H1 (cell line): ENCODE data around the gene HRH4. TPM values are rescaled to one million over a fixed set of nuclear protein-coding genes. Genes with fewer than 3 reads are reported as not detected.

Experiments
- CTCF ChIA-PET: fragments of 300-600 bp; sonication (Branson Sonifier 250); formaldehyde crosslinking; loops from one replicate; lab custom pipeline; 2021; ENCODE audit not compliant: partially characterized antibody; lab: Charles Lee
- POLR2A ChIA-PET: fragments of 300-600 bp; sonication (Branson Sonifier 250); formaldehyde crosslinking; loops from one replicate; lab custom pipeline; 2021; ENCODE audit warnings: inconsistent platforms; ENCODE audit not compliant: partially characterized antibody; lab: Charles Lee
- DNase-seq, 2 experiments: peaks; one replicate each; pipeline versions ENCODE4 v3.0.0 to v3.0.0-alpha.2; 2010 to 2022; ENCODE audit warnings: low spot score in 2 of 2, low read depth in 1 of 2, mixed read lengths in 1 of 2
- FAIRE-seq: peaks from 2 replicates; lab custom pipeline; 2011; peaks lifted over from hg19 to GRCh38; lab: Jason Lieb, UNC
- H2AFZ ChIP-seq: 2 replicates; pipeline ENCODE4 v1.8.1; 2012; ENCODE audit warnings: low read length, inconsistent platforms
- H2AK5ac ChIP-seq: 2 replicates; pipeline ENCODE4 v1.6.1; 2013; ENCODE audit warnings: low read depth, low read length
- H2BK120ac ChIP-seq: replicated peaks from 2 replicates; pipeline ENCODE3; 2013; ENCODE audit warnings: low read depth, low read length, inconsistent platforms
- H2BK12ac ChIP-seq: 2 replicates; pipeline ENCODE4 v1.6.1; 2013; ENCODE audit warnings: low read depth, low read length
- H2BK15ac ChIP-seq: 2 replicates; pipeline ENCODE4 v1.6.1; 2013; ENCODE audit warnings: low read length
- H2BK20ac ChIP-seq: 2 replicates; pipeline ENCODE4 v1.6.1; 2013; ENCODE audit warnings: low read length
- H2BK5ac ChIP-seq: 2 replicates; pipeline ENCODE4 v1.6.1; 2013; ENCODE audit warnings: low read depth, low read length
- H3K14ac ChIP-seq: 2 replicates; pipeline ENCODE4 v1.6.1; 2013; ENCODE audit warnings: inconsistent platforms; ENCODE audit not compliant: insufficient read length
- H3K18ac ChIP-seq: 2 replicates; pipeline ENCODE4 v1.6.1; 2013; ENCODE audit warnings: low read length; ENCODE audit errors: extremely low read depth
- H3K23ac ChIP-seq: 2 replicates; pipeline ENCODE4 v1.6.1; 2013; ENCODE audit warnings: inconsistent platforms; ENCODE audit not compliant: insufficient read length
- H3K23me2 ChIP-seq: 2 replicates; pipeline ENCODE4 v1.6.1; 2013; ENCODE audit warnings: low read depth, low read length
- H3K27ac ChIP-seq: 2 replicates; pipeline ENCODE4 v1.6.1; 2011; ENCODE audit warnings: low read depth, low read length, inconsistent platforms
- H3K27me3 ChIP-seq, 4 experiments: replicated peaks in 1 of 4; 1 replicate in 1 of 4; 2 replicates in 3 of 4; pipeline versions ENCODE4 v1.6.1 to v1.8.1; 2011 to 2013; ENCODE audit warnings: low read length in 3 of 4, mild to moderate bottlenecking in 3 of 4, inconsistent platforms in 2 of 4, mixed read lengths in 2 of 4, moderate library complexity in 1 of 4; ENCODE audit not compliant: control insufficient read depth in 3 of 4, insufficient read depth in 3 of 4; ENCODE audit errors: extremely low read depth in 1 of 4
- H3K36me3 ChIP-seq, 4 experiments: 2 replicates each; pipeline versions ENCODE4 v1.6.1 to v1.8.1; 2011 to 2013; ENCODE audit warnings: mild to moderate bottlenecking in 4 of 4, low read length in 3 of 4, moderate library complexity in 2 of 4, control low read depth in 1 of 4, inconsistent platforms in 1 of 4; ENCODE audit not compliant: insufficient read depth in 4 of 4, control insufficient read depth in 2 of 4
- H3K4ac ChIP-seq: replicated peaks from 2 replicates; pipeline ENCODE3; 2013; ENCODE audit warnings: low read length, low read depth, mixed read lengths, inconsistent platforms; ENCODE audit not compliant: insufficient read length
- H3K4me1 ChIP-seq, 4 experiments: replicated peaks in 1 of 4; 1 replicate in 1 of 4; 2 replicates in 3 of 4; pipeline versions ENCODE4 v1.6.1 to v1.8.1; 2011 to 2013; ENCODE audit warnings: low read length in 3 of 4, inconsistent platforms in 2 of 4, mixed read lengths in 1 of 4; ENCODE audit not compliant: insufficient read depth in 4 of 4, control insufficient read depth in 3 of 4
- H3K4me2 ChIP-seq, 2 experiments: 2 replicates each; pipeline versions ENCODE4 v1.6.1 to v1.8.1; 2011 to 2013; ENCODE audit warnings: low read depth in 2 of 2, low read length in 2 of 2, control low read depth in 1 of 2, inconsistent platforms in 1 of 2, mild to moderate bottlenecking in 1 of 2; ENCODE audit not compliant: insufficient read depth in 1 of 2
- H3K4me3 ChIP-seq, 4 experiments: fragments of 200-600, 300-600 bp in 1 of 4; sonication (generic), shearing (Covaris generic), sonication (Bioruptor Twin) in 1 of 4; 2 replicates each; pipeline versions ENCODE4 v1.5.1 to v1.8.1; 2011 to 2016; ENCODE audit warnings: low read length in 4 of 4, low read depth in 3 of 4, control low read depth in 2 of 4, inconsistent platforms in 2 of 4, mild to moderate bottlenecking in 2 of 4, mixed read lengths in 1 of 4, moderate library complexity in 1 of 4; ENCODE audit not compliant: insufficient read depth in 2 of 4; ENCODE audit errors: extremely low read depth in 1 of 4
- H3K56ac ChIP-seq: replicated peaks from 2 replicates; pipeline ENCODE3; 2013; ENCODE audit warnings: low read depth, mild to moderate bottlenecking, mixed read lengths, low read length, inconsistent platforms; ENCODE audit not compliant: insufficient read length
- H3K79me1 ChIP-seq: 2 replicates; pipeline ENCODE4 v1.6.1; 2013; ENCODE audit warnings: low read depth, low read length, control low read depth
- H3K79me2 ChIP-seq, 2 experiments: 2 replicates each; pipeline versions ENCODE4 v1.6.1 to v1.8.1; 2012 to 2013; ENCODE audit warnings: low read length in 2 of 2, mild to moderate bottlenecking in 2 of 2, inconsistent platforms in 1 of 2; ENCODE audit not compliant: insufficient read depth in 2 of 2, control insufficient read depth in 1 of 2
- H3K9ac ChIP-seq, 4 experiments: replicated peaks in 1 of 4; 1 replicate in 1 of 4; 2 replicates in 3 of 4; pipeline versions ENCODE4 v1.6.1 to v1.8.1; 2011 to 2013; ENCODE audit warnings: low read depth in 3 of 4, low read length in 3 of 4, control low read depth in 2 of 4, mild to moderate bottlenecking in 2 of 4, moderate library complexity in 2 of 4, inconsistent platforms in 1 of 4; ENCODE audit errors: extremely low read depth in 1 of 4
- H3K9me3 ChIP-seq, 2 experiments: 2 replicates each; pipeline versions ENCODE4 v1.6.1 to v1.8.1; 2012 to 2013; ENCODE audit warnings: mild to moderate bottlenecking in 2 of 2, moderate library complexity in 2 of 2, control low read depth in 1 of 2, inconsistent platforms in 1 of 2, low read depth in 1 of 2, low read length in 1 of 2, mixed read lengths in 1 of 2; ENCODE audit not compliant: insufficient read depth in 2 of 2
- H4K20me1 ChIP-seq, 2 experiments: replicated peaks in 1 of 2; 2 replicates each; pipeline versions ENCODE3 to v1.8.1; 2011 to 2013; ENCODE audit warnings: inconsistent platforms in 2 of 2, low read length in 2 of 2, mild to moderate bottlenecking in 1 of 2; ENCODE audit not compliant: insufficient read depth in 2 of 2, control insufficient read depth in 1 of 2
- H4K5ac ChIP-seq: 2 replicates; pipeline ENCODE4 v1.6.1; 2013; ENCODE audit warnings: low read length, low read depth, mixed read lengths, inconsistent platforms; ENCODE audit not compliant: insufficient read length
- H4K8ac ChIP-seq: 2 replicates; pipeline ENCODE4 v1.8.0; 2013; ENCODE audit warnings: mild to moderate bottlenecking, moderate library complexity, low read length, inconsistent platforms; ENCODE audit not compliant: insufficient read depth; ENCODE audit errors: extremely low read depth
- H4K91ac ChIP-seq: replicated peaks from 2 replicates; pipeline ENCODE3; 2013; ENCODE audit warnings: low read length, mixed read lengths, inconsistent platforms; ENCODE audit not compliant: insufficient read length
- CEBPB ChIP-seq: IDR thresholded peaks from 2 replicates; pipeline ENCODE4 v1.6.1; 2012; ENCODE audit warnings: low read depth, low read length
- FOSL1 ChIP-seq: IDR thresholded peaks from 2 replicates; pipeline ENCODE4 v1.6.1; 2011; ENCODE audit warnings: mild to moderate bottlenecking, low read depth, low read length, moderate library complexity; ENCODE audit not compliant: insufficient read depth
- NANOG ChIP-seq: IDR thresholded peaks from 2 replicates; pipeline ENCODE4 v1.6.1; 2011; ENCODE audit warnings: low read length, low read depth, mild to moderate bottlenecking, inconsistent platforms; ENCODE audit not compliant: insufficient read depth, poor library complexity, severe bottlenecking
- RAD21 ChIP-seq, 2 experiments: IDR thresholded peaks in 1 of 2; conservative IDR thresholded peaks in 1 of 2; 2 replicates each; pipeline ENCODE4 v1.6.1; 2011; ENCODE audit warnings: low read depth in 2 of 2, low read length in 2 of 2, improper control_type of control experiment in 1 of 2, inconsistent platforms in 1 of 2, mild to moderate bottlenecking in 1 of 2, moderate library complexity in 1 of 2
- RNF2 ChIP-seq: fragments of 200-900, 300-1000 bp; sonication (generic); IDR thresholded peaks from 2 replicates; pipeline ENCODE4 v1.7.1; 2016; ENCODE audit warnings: borderline replicate concordance, low read depth, mild to moderate bottlenecking, antibody characterized with exemption, low read length; ENCODE audit not compliant: poor library complexity, severe bottlenecking; ENCODE audit errors: missing control alignments
- SP1 ChIP-seq: IDR thresholded peaks from 2 replicates; pipeline ENCODE4 v1.6.1; 2011; ENCODE audit warnings: low read depth, low read length
- TEAD4 ChIP-seq: IDR thresholded peaks from 2 replicates; pipeline ENCODE4 v1.6.1; 2012; ENCODE audit warnings: low read depth, low read length, inconsistent platforms, mixed read lengths
- USF2 ChIP-seq: IDR thresholded peaks from 2 replicates; pipeline ENCODE4 v1.6.1; 2011; ENCODE audit warnings: low read length, improper control_type of control experiment
- WGBS, 2 experiments: shearing (Covaris generic) in 1 of 2; methylation state at CpG; one replicate each; pipeline versions ENCODE4 v1.1.6 to v1.1.7; 2013 to 2015; ENCODE audit warnings: low lambda C conversion rate in 2 of 2, mixed read lengths in 2 of 2, inconsistent platforms in 1 of 2, low coverage in 1 of 2, missing lambda C conversion rate in 1 of 2; ENCODE audit not compliant: insufficient replicate concordance in 2 of 2, insufficient coverage in 1 of 2, insufficient read length in 1 of 2; ENCODE audit errors: extremely low coverage in 1 of 2, missing lambda C conversion rate in 1 of 2; 5-methylcytosine and 5-hydroxymethylcytosine counted together
- polyA plus RNA-seq, 7 experiments: library from polyadenylated mRNA; depleted of rRNA in 3 of 7; stranded (reverse) in 5 of 7; unstranded in 2 of 7; fragments of >200 nt in 5 of 7; fragments of 200-250 nt in 2 of 7; gene quantifications; 1 replicate in 5 of 7; 2 replicates in 1 of 7; 4 replicates in 1 of 7; pipeline versions ENCODE4 v1.2.1 to v1.2.3, GENCODE V29; 2011 to 2013; ENCODE audit warnings: missing spikeins in 2 of 7, mixed read lengths in 2 of 7
- total RNA-seq: library from RNA; stranded (reverse); fragmentation: NEBNext Ultra II Directional; extraction: Animal tissue kit (Norgen Biotek cat#: 25700); gene quantifications from 2 replicates; pipeline ENCODE4 v1.2.1, GENCODE V29; 2021
- TF ChIP-seq, protein P1 (sequence below): IDR thresholded peaks from 2 replicates; pipeline ENCODE4 v1.6.1; 2012; ENCODE audit warnings: low read length, inconsistent platforms

The HRH4 gene
- total and polyA plus RNA-seq, 2 of the 8 experiments (the other 6 are each of a cell fraction or from before 2014, with no cell fraction given), result 0.03 TPM; not detected in 1

- no peak overlapping the region for H2BK15ac ChIP-seq
- H2BK5ac ChIP-seq, result no peak overlapping the region
- CTCF ChIA-PET, result interaction anchor here (0.6 to 6.4 kb wide), 10 partner anchors 15 to 325 kb away, joined by 3 to 107 read pairs (median 4); no protein-coding TSS in a partner anchor
- H3K9ac ChIP-seq, result no peak overlapping the region
- no peaks in the 10 kb centered on the region for H4K20me1 ChIP-seq
- no peak overlapping the region for H2BK12ac ChIP-seq
- H3K4ac ChIP-seq, result no peak overlapping the region
- H3K56ac ChIP-seq, result no peak overlapping the region
- WGBS, 2 experiments, result 83% methylated on average over 3 of the region's 3 CpGs; no CpG with 5 or more reads in 1 of the 2 experiments
- no peak overlapping the region for H3K14ac ChIP-seq
- no peak overlapping the region for H2BK20ac ChIP-seq
- no peak overlapping the region for H3K4me3 ChIP-seq
- no peak for DNase-seq
- POLR2A ChIA-PET, result interaction anchor here (2.0 kb wide), 1 partner anchor 12 kb away, joined by 8 read pairs; the partner anchor contains the start of gene IMPACT
- no peak overlapping the region for H4K91ac ChIP-seq
- H3K79me1 ChIP-seq, result no peaks in the 10 kb centered on the region
- H3K23me2 ChIP-seq, result no peaks in the 10 kb centered on the region
- H3K23ac ChIP-seq, result no peak overlapping the region
- H3K4me2 ChIP-seq, result no peak overlapping the region
- H2AFZ ChIP-seq, result no peak overlapping the region
- H4K5ac ChIP-seq, result no peak overlapping the region
- no peaks in the 10 kb centered on the region for H3K27me3 ChIP-seq
- H2BK120ac ChIP-seq, result no peak overlapping the region
- peaks cover 0 to 4% (median 0%) of the 10 kb centered on the region in 4 experiments; a peak in 1 of 7 replicates for H3K4me1 ChIP-seq
- no peaks in the 10 kb centered on the region for H3K79me2 ChIP-seq
- no peak overlapping the region for H3K18ac ChIP-seq
- no peak overlapping the region for H2AK5ac ChIP-seq
- FAIRE-seq, result no peak
- H4K8ac ChIP-seq, result no peak overlapping the region
- no peak overlapping the region for H3K27ac ChIP-seq
- no peaks in the 10 kb centered on the region for H3K36me3 ChIP-seq
- no peaks in the 10 kb centered on the region for H3K9me3 ChIP-seq
- TF ChIP-seq USF2 (no peak), SP1 (no peak), RNF2 (no peak), FOSL1 (no peak), CEBPB (no peak), RAD21 (IDR thresholded peaks at IDR 0.05 in 1 of 2, conservative IDR thresholded peaks at IDR 0.05 in 1 of 2; ENCODE audit: low read depth in 2 of 2, low read length in 2 of 2) (no peak), NANOG (no peak), TEAD4 (no peak)
- TF ChIP-seq, protein P1, sequence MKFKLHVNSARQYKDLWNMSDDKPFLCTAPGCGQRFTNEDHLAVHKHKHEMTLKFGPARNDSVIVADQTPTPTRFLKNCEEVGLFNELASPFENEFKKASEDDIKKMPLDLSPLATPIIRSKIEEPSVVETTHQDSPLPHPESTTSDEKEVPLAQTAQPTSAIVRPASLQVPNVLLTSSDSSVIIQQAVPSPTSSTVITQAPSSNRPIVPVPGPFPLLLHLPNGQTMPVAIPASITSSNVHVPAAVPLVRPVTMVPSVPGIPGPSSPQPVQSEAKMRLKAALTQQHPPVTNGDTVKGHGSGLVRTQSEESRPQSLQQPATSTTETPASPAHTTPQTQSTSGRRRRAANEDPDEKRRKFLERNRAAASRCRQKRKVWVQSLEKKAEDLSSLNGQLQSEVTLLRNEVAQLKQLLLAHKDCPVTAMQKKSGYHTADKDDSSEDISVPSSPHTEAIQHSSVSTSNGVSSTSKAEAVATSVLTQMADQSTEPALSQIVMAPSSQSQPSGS, result no peak
Measured at GRCh38 chr18:24414349-24415003, 46.0 kb upstream of the HRH4 start.
